H9 (cell line): Measurements from ENCODE around the gene CDC42EP1. TPM values are rescaled to one million over a fixed set of nuclear protein-coding genes. Genes with fewer than 3 reads are reported as not detected.
A peak's percentile ranks its signal among the peaks of the same experiment; 100 is the strongest.

Experiments
- DNase-seq: peaks from one replicate; pipeline ENCODE4 v3.0.0-alpha.2; 2017
- H2AFZ ChIP-seq: one replicate; pipeline ENCODE4 v1.6.1; 2013; ENCODE audit warnings: mild to moderate bottlenecking, low read length, control low read depth, moderate library complexity
- H2AK5ac ChIP-seq: 2 replicates; pipeline ENCODE4 v1.6.1; 2013; ENCODE audit warnings: low read length, control low read depth, mixed read lengths; ENCODE audit not compliant: insufficient read length
- H2BK120ac ChIP-seq: one replicate; pipeline ENCODE4 v1.6.1; 2013; ENCODE audit warnings: low read depth, mild to moderate bottlenecking, low read length, control low read depth, inconsistent platforms; ENCODE audit not compliant: poor library complexity, severe bottlenecking
- H2BK12ac ChIP-seq: 2 replicates; pipeline ENCODE4 v1.6.1; 2013; ENCODE audit warnings: low read length, control low read depth, mixed read lengths, low read depth; ENCODE audit not compliant: insufficient read length
- H2BK15ac ChIP-seq: 2 replicates; pipeline ENCODE4 v1.6.1; 2013; ENCODE audit warnings: low read depth, low read length, control low read depth
- H2BK20ac ChIP-seq: one replicate; pipeline ENCODE4 v1.6.1; 2013; ENCODE audit warnings: low read depth, mild to moderate bottlenecking, low read length, control low read depth, inconsistent platforms; ENCODE audit not compliant: poor library complexity, severe bottlenecking
- H2BK5ac ChIP-seq: 2 replicates; pipeline ENCODE4 v1.6.1; 2013; ENCODE audit warnings: low read length, control low read depth, mixed read lengths; ENCODE audit not compliant: insufficient read length
- H3K14ac ChIP-seq: 2 replicates; pipeline ENCODE4 v1.6.1; 2013; ENCODE audit warnings: low read length, control low read depth; ENCODE audit not compliant: insufficient read depth
- H3K18ac ChIP-seq: 2 replicates; pipeline ENCODE4 v1.6.1; 2013; ENCODE audit warnings: low read depth, mild to moderate bottlenecking, mixed read lengths, low read length, control low read depth; ENCODE audit not compliant: insufficient read length
- H3K23ac ChIP-seq: 2 replicates; pipeline ENCODE4 v1.6.1; 2013; ENCODE audit warnings: low read length, control low read depth, mixed read lengths, low read depth; ENCODE audit not compliant: insufficient read length
- H3K23me2 ChIP-seq: 2 replicates; pipeline ENCODE4 v1.6.1; 2013; ENCODE audit warnings: low read depth, mild to moderate bottlenecking, mixed read lengths, low read length, control low read depth; ENCODE audit not compliant: insufficient read length, poor library complexity, severe bottlenecking
- H3K27ac ChIP-seq: 2 replicates; pipeline ENCODE4 v1.5.1; 2013; ENCODE audit warnings: low read length, control low read depth, mixed read lengths, low read depth; ENCODE audit not compliant: insufficient read length
- H3K27me3 ChIP-seq: 2 replicates; pipeline ENCODE4 v1.6.1; 2013; ENCODE audit warnings: low read length, control low read depth, inconsistent platforms; ENCODE audit not compliant: insufficient read depth
- H3K4ac ChIP-seq: 2 replicates; pipeline ENCODE4 v1.6.1; 2013; ENCODE audit warnings: low read depth, mild to moderate bottlenecking, control low read depth, inconsistent platforms, low read length, moderate library complexity
- H3K4me1 ChIP-seq: 2 replicates; pipeline ENCODE4 v1.6.1; 2013; ENCODE audit warnings: low read length, control low read depth, inconsistent platforms; ENCODE audit not compliant: insufficient read depth
- H3K4me2 ChIP-seq: 2 replicates; pipeline ENCODE4 v1.6.1; 2013; ENCODE audit warnings: low read length, control low read depth, mixed read lengths; ENCODE audit not compliant: insufficient read length, insufficient read depth
- H3K56ac ChIP-seq: 2 replicates; pipeline ENCODE4 v1.6.1; 2013; ENCODE audit warnings: low read depth, mild to moderate bottlenecking, mixed read lengths, low read length, control low read depth; ENCODE audit not compliant: insufficient read length
- H3K79me1 ChIP-seq: 2 replicates; pipeline ENCODE4 v1.6.1; 2013; ENCODE audit warnings: low read depth, mild to moderate bottlenecking, moderate library complexity, low read length, control low read depth, inconsistent platforms; ENCODE audit not compliant: insufficient read depth, poor library complexity, severe bottlenecking
- H3K79me2 ChIP-seq: 2 replicates; pipeline ENCODE4 v1.6.1; 2013; ENCODE audit warnings: low read length, control low read depth, inconsistent platforms; ENCODE audit not compliant: insufficient read depth
- H3K9ac ChIP-seq: 2 replicates; pipeline ENCODE4 v1.6.1; 2013; ENCODE audit warnings: low read length, control low read depth, mixed read lengths; ENCODE audit not compliant: insufficient read length; ENCODE audit errors: extremely low read depth
- H3K9me3 ChIP-seq: one replicate; pipeline ENCODE4 v1.6.1; 2013; ENCODE audit warnings: low read depth, low read length, inconsistent platforms; ENCODE audit not compliant: control insufficient read depth
- H3T11ph ChIP-seq: one replicate; pipeline ENCODE4 v1.6.1; 2013; ENCODE audit warnings: mild to moderate bottlenecking, low read length, control low read depth, inconsistent platforms
- H4K20me1 ChIP-seq: one replicate; pipeline ENCODE4 v1.6.1; 2013; ENCODE audit not compliant: control insufficient read depth, insufficient read length, insufficient read depth
- H4K5ac ChIP-seq: 2 replicates; pipeline ENCODE4 v1.6.1; 2013; ENCODE audit warnings: low read depth, mild to moderate bottlenecking, mixed read lengths, low read length, control low read depth; ENCODE audit not compliant: insufficient read length
- H4K8ac ChIP-seq: replicated peaks from 2 replicates; pipeline ENCODE4 v1.6.1; 2013; ENCODE audit warnings: low read length, control low read depth, mixed read lengths, low read depth; ENCODE audit not compliant: insufficient read length
- H4K91ac ChIP-seq: 2 replicates; pipeline ENCODE4 v1.6.1; 2013; ENCODE audit warnings: low read depth, mild to moderate bottlenecking, moderate library complexity, mixed read lengths, low read length, control low read depth; ENCODE audit not compliant: insufficient read length
- H3K27ac Mint-ChIP-seq, 3 experiments: 2 replicates in 2 of 3; 3 replicates in 1 of 3; pipeline ENCODE4 v1.8.0; 2020 to 2021; ENCODE audit warnings: mixed read lengths in 3 of 3, mild to moderate bottlenecking in 1 of 3, moderate library complexity in 1 of 3
- H3K27me3 Mint-ChIP-seq: 2 replicates; pipeline ENCODE4 v1.8.0; 2021; ENCODE audit warnings: low read depth, mild to moderate bottlenecking, moderate library complexity, mixed read lengths
- H3K36me3 Mint-ChIP-seq, 3 experiments: 2 replicates in 2 of 3; 3 replicates in 1 of 3; pipeline ENCODE4 v1.8.0; 2020 to 2021; ENCODE audit warnings: low read depth in 3 of 3, mixed read lengths in 3 of 3; ENCODE audit not compliant: insufficient read depth in 1 of 3
- H3K4me1 Mint-ChIP-seq, 2 experiments: 2 replicates each; pipeline ENCODE4 v1.8.0; 2020; ENCODE audit warnings: mixed read lengths in 2 of 2
- H3K4me3 Mint-ChIP-seq, 2 experiments: 2 replicates in 1 of 2; 3 replicates in 1 of 2; pipeline ENCODE4 v1.8.0; 2020 to 2021; ENCODE audit warnings: mild to moderate bottlenecking in 2 of 2, mixed read lengths in 2 of 2, moderate library complexity in 1 of 2
- H3K9me3 Mint-ChIP-seq, 2 experiments: 2 replicates in 1 of 2; 3 replicates in 1 of 2; pipeline ENCODE4 v1.8.0; 2020; ENCODE audit warnings: mild to moderate bottlenecking in 2 of 2, mixed read lengths in 2 of 2, moderate library complexity in 1 of 2
- WGBS: extraction: QIAGEN DNeasy Blood & Tissue Kit; methylation state at CpG from one replicate; pipeline ENCODE4 v1.1.7; 2013; ENCODE audit warnings: missing lambda C conversion rate, low lambda C conversion rate, mixed read lengths; ENCODE audit not compliant: insufficient read length; ENCODE audit errors: extremely low coverage; 5-methylcytosine and 5-hydroxymethylcytosine counted together
- total RNA-seq: library from RNA; stranded (reverse); gene quantifications from 2 replicates; pipeline ENCODE4 v1.2.1, GENCODE V29; 2021
- TF ChIP-seq, protein P1 (sequence below): fragments of 200-600 bp; sonication (generic); conservative IDR thresholded peaks from 3 replicates; pipeline ENCODE4 v1.8.0; 2021; ENCODE audit warnings: antibody characterized with exemption, mild to moderate bottlenecking

The CDC42EP1 gene
- total RNA-seq, 1 experiment from 2014 or later, result 23.0 TPM

DNA sequence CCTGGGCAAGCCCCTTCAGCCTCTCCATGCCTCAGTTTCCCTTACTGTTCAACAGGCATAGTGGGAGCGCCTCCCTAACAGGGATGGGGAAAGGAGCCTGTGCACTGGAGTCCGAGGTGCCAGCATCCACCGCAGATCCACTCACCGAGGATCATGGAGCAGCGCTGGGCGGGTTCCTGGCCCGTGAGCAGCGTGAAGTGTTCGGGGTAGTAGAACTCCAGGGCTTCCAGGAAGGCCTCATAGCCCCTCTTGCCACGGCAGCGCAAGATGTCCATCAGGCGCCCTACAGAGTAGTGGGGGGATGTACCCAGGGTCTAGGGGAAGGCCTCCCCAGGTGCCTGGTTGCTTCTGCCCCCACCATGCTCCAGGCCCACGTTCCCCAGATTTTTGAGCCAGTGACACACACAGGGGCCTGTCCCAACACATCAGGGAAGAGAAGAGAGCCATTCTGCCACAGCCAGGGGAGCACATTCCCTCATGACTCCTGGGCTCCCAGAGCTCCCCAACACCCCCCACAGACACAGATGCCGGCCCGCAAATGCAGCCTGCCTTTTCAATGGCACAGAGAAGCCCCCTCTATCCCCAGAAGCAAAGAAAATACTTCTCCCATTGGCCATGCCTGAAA, 42.3 kb upstream of the CDC42EP1 start:
- H3K4me2 ChIP-seq, result peak overlapping the region; percentile 56
- no peak overlapping the region for H2BK5ac ChIP-seq
- peaks cover 0 to 4% of the 10 kb centered on the region in 2 experiments; a peak in 2 of 5 replicates for H3K9me3 Mint-ChIP-seq
- H3K79me1 ChIP-seq, result no peaks in the 10 kb centered on the region
- peaks cover 0 to 20% (median 9%) of the 10 kb centered on the region in 3 experiments; a peak in 4 of 7 replicates for H3K36me3 Mint-ChIP-seq
- no peak overlapping the region for H2BK20ac ChIP-seq
- H3K18ac ChIP-seq, result no peak overlapping the region
- no peak overlapping the region for H2BK12ac ChIP-seq
- H3K27ac Mint-ChIP-seq, result no peak overlapping the region
- no peak overlapping the region for H2BK120ac ChIP-seq
- H3K4me3 Mint-ChIP-seq, result peak overlapping the region; percentile 65 to 82
- no peak overlapping the region for H3K14ac ChIP-seq
- peaks cover 4% of the 10 kb centered on the region for H3K23me2 ChIP-seq
- H3K56ac ChIP-seq, result no peak overlapping the region
- no peak overlapping the region for H3T11ph ChIP-seq
- H3K23ac ChIP-seq, result no peak overlapping the region
- no peak overlapping the region for H2AFZ ChIP-seq
- H4K91ac ChIP-seq, result no peak overlapping the region
- TF ChIP-seq, protein P1, sequence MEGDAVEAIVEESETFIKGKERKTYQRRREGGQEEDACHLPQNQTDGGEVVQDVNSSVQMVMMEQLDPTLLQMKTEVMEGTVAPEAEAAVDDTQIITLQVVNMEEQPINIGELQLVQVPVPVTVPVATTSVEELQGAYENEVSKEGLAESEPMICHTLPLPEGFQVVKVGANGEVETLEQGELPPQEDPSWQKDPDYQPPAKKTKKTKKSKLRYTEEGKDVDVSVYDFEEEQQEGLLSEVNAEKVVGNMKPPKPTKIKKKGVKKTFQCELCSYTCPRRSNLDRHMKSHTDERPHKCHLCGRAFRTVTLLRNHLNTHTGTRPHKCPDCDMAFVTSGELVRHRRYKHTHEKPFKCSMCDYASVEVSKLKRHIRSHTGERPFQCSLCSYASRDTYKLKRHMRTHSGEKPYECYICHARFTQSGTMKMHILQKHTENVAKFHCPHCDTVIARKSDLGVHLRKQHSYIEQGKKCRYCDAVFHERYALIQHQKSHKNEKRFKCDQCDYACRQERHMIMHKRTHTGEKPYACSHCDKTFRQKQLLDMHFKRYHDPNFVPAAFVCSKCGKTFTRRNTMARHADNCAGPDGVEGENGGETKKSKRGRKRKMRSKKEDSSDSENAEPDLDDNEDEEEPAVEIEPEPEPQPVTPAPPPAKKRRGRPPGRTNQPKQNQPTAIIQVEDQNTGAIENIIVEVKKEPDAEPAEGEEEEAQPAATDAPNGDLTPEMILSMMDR, result no peak
- H3K27me3 Mint-ChIP-seq, result peaks cover 37% of the 10 kb centered on the region
- H2BK15ac ChIP-seq, result no peak overlapping the region
- no CpG with 5 or more reads among the region's 15 CpGs for WGBS
- H3K4me1 ChIP-seq, result no peaks in the 10 kb centered on the region; the same call in 1 of the 2 replicates
- no peaks in the 10 kb centered on the region for H3K9me3 ChIP-seq
- peaks cover 10 to 16% of the 10 kb centered on the region in 2 experiments for H3K4me1 Mint-ChIP-seq
- no peak overlapping the region for H3K9ac ChIP-seq
- no peak overlapping the region for H2AK5ac ChIP-seq
- no peak overlapping the region for H3K4ac ChIP-seq
- H4K8ac ChIP-seq, result no peak overlapping the region
- H3K27ac ChIP-seq, result no peak overlapping the region
- no peaks in the 10 kb centered on the region; the same call in 1 of the 2 replicates for H3K27me3 ChIP-seq
- H4K5ac ChIP-seq, result no peak overlapping the region
- no peak for DNase-seq
- H3K79me2 ChIP-seq, result no peaks in the 10 kb centered on the region
- H4K20me1 ChIP-seq, result no peaks in the 10 kb centered on the region
